Heart left ventricle (tissue), 16 donors: ENCODE data around the gene FSTL4. TPM values are rescaled to one million over a fixed set of nuclear protein-coding genes. Genes with fewer than 3 reads are reported as not detected.

Experiments
- ATAC-seq, 4 donors: fragments of 200-7000 bp; cut with Tn5 transposase; one replicate each; pipeline ENCODE4 v1.9.1; 2020 to 2022; ENCODE audit warnings: moderate library complexity in 4 of 4, mild to moderate bottlenecking in 3 of 4, moderate number of reproducible peaks in 1 of 4
- DNase-seq, 5 donors: peaks; one replicate each; pipeline ENCODE4 v3.0.0-alpha.2; 2020
- H3K27ac ChIP-seq, 12 donors: fragments of 200-600 bp; sonication (generic) in 4 of 12; one replicate each; pipeline versions ENCODE4 v1.5.0 to v1.8.0; 2016 to 2022; ENCODE audit warnings: mild to moderate bottlenecking in 2 of 12
- H3K27me3 ChIP-seq, 9 donors: fragments of 200-600 bp; sonication (generic) in 2 of 9; one replicate each; pipeline versions ENCODE4 v1.5.1 to v1.8.0; 2016 to 2022; ENCODE audit warnings: mild to moderate bottlenecking in 3 of 9
- H3K36me3 ChIP-seq, 9 donors: fragments of 200-600 bp; sonication (generic) in 2 of 9; one replicate each; pipeline versions ENCODE4 v1.5.0 to v1.8.0; 2018 to 2022; ENCODE audit warnings: mild to moderate bottlenecking in 2 of 9
- H3K4me1 ChIP-seq, 12 donors: fragments of 200-600 bp; sonication (generic) in 4 of 12; one replicate each; pipeline versions ENCODE4 v1.5.0 to v1.8.0; 2016 to 2022; ENCODE audit warnings: mild to moderate bottlenecking in 3 of 12
- H3K4me3 ChIP-seq, 12 donors: fragments of 200-600 bp; sonication (generic) in 4 of 12; one replicate each; pipeline versions ENCODE4 v1.5.0 to v1.8.0; 2017 to 2022; ENCODE audit warnings: mild to moderate bottlenecking in 9 of 12, moderate library complexity in 4 of 12
- H3K9me3 ChIP-seq, 12 donors: fragments of 200-600 bp; sonication (generic) in 4 of 12; one replicate each; pipeline versions ENCODE4 v1.5.0 to v1.8.0; 2016 to 2022; ENCODE audit warnings: mild to moderate bottlenecking in 1 of 12
- POLR2A ChIP-seq, 2 donors: fragments of 450-650 bp; IDR thresholded peaks; one replicate each; pipeline ENCODE4 v1.6.1; 2017; ENCODE audit warnings: antibody characterized with exemption in 2 of 2, mild to moderate bottlenecking in 2 of 2, moderate library complexity in 2 of 2
- WGBS, 4 donors: extraction: QIAGEN DNeasy Blood & Tissue Kit in 2 of 4; methylation state at CpG; one replicate each; pipeline versions ENCODE4 v1.1.5 to v1.1.7; 2013 to 2018; 5-methylcytosine and 5-hydroxymethylcytosine counted together
- intact Hi-C, 10 donors: fragments of 100-400 bp; cut with DNase I; formaldehyde crosslinking; loops; one replicate each; pipeline versions ENCODE4 v1.11.1 to v1.14.2; 2022
- polyA plus RNA-seq, 2 donors: library from polyadenylated mRNA; stranded (reverse); fragments of 200-250 nt; gene quantifications; one replicate each; pipeline ENCODE4 v1.2.3, GENCODE V29; 2013
- total RNA-seq, 9 donors: library from RNA; depleted of rRNA in 2 of 9; stranded (reverse); fragments of >200 nt in 2 of 9; fragmentation: NEBNext Ultra II Directional in 3 of 9; extraction: Animal tissue kit (Norgen Biotek cat#: 25700) in 3 of 9; gene quantifications; one replicate each; pipeline versions ENCODE4 v1.1.0 to v1.2.4, GENCODE V29; 2016 to 2023
- TF ChIP-seq, protein P1 (sequence below), 12 donors: fragments of 200-600 bp; sonication (generic) in 4 of 12; IDR thresholded peaks; one replicate each; pipeline versions ENCODE4 v1.5.0 to v1.8.0; 2018 to 2022; ENCODE audit warnings: antibody characterized with exemption in 12 of 12, mild to moderate bottlenecking in 5 of 12
- donor health status: ischemic (EF 13 %, LVEDD 7.1; RV severe dilation, severe dysfunction).
- donor health status: healthy with polysubstance abuse.
- donor health status: DM: no; HTN: yes; CAD: no.
- donor health status: DM: no; HTN: no; CAD: no.
- donor health status: ischemic (EF 25% LVEDD 6.9; RV normal size, moderate dysfunction).
- donor health status: ischemic (EF 25% LVEDD 5.7; RV mildly dilated, moderate dysfunction).
- donor health status: healthy.
- donor health status: DM: yes; HTN: yes; CAD: no.
- donor health status: ischemic (EF 35%, LVEDD 5.7; RV mildly dilated, moderate dysfunction).
- donor health status: nonischemic (EF 11% LVEDD 7.7; RV severe dilation, severe dysfunction).
- donor health status: DM: yes; HTN: yes; CAD: no.
- donor health status: PGD.
- donor health status: ischemic (EF 29% LVEDD 5.4; RV normal size, mild dysfunction).
- donor health status: nonischemic (EF 23%, LVEDD 6.1; RV moderate dilation, normal function).

The FSTL4 gene
- total and polyA plus RNA-seq, 11 donors = 0.01 to 0.39 (median 0.17) TPM; not detected in 6

DNA sequence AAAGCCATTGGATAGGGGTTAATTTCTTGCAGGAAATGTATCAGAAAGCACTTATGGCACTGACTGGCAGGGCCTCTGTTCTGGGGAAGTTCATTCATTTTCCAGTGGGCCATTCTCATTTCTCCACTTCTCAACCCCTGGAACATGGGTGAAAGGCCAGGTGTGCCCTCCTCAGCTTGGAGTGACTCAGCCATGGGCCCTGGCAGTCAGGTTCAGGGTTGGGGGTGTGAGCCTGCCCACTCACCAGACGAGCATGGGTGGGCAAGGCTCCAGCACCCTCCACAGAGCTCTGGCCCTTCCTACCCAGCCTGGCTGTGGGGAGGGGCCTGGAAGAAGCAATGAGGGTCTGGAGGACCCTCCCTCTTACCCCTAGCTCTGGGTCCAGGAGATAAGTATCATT is 386.2 kb downstream of the FSTL4 start:
- peaks cover 0 to 6% (median 0%) of the 10 kb centered on the region in 12 donors for H3K4me1 ChIP-seq
- TF ChIP-seq POLR2A (IDR thresholded peaks at IDR 0.05) = no peak
- TF ChIP-seq, protein P1, sequence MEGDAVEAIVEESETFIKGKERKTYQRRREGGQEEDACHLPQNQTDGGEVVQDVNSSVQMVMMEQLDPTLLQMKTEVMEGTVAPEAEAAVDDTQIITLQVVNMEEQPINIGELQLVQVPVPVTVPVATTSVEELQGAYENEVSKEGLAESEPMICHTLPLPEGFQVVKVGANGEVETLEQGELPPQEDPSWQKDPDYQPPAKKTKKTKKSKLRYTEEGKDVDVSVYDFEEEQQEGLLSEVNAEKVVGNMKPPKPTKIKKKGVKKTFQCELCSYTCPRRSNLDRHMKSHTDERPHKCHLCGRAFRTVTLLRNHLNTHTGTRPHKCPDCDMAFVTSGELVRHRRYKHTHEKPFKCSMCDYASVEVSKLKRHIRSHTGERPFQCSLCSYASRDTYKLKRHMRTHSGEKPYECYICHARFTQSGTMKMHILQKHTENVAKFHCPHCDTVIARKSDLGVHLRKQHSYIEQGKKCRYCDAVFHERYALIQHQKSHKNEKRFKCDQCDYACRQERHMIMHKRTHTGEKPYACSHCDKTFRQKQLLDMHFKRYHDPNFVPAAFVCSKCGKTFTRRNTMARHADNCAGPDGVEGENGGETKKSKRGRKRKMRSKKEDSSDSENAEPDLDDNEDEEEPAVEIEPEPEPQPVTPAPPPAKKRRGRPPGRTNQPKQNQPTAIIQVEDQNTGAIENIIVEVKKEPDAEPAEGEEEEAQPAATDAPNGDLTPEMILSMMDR (IDR thresholded peaks at IDR 0.05) = no peak
- H3K4me3 ChIP-seq = no peak overlapping the region
- ATAC-seq (no peak), DNase-seq (no peak)
- no peaks in the 10 kb centered on the region for H3K36me3 ChIP-seq
- H3K27ac ChIP-seq = no peak overlapping the region
- intact Hi-C loops = no loop called here
- no peaks in the 10 kb centered on the region for H3K27me3 ChIP-seq
- H3K9me3 ChIP-seq = no peaks in the 10 kb centered on the region
- 64 to 83% (median 79%) methylated on average over 1 of the region's 1 CpG for WGBS, 4 donors

DNA sequence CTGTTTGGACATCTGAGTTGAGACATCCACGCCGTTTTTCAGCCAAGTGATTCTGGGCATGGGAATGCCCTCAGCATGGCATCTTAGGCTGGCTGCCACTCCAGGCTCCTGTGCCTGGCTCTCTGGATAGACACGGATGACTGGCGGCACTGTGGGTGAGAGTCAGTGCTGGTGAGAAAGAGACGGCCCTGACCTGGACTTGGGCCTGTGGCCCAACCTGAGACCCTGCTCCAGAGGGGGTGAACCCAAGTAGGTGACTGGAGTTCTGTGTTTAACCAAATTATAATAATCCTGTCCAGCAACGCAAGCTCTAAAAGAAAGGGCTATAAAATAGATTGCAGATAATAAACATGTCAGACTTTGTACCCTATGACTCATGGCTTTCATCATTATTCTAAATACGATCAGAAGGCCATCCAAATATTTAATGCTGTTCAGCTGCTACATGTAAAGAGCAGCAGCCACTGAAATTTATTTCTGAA is 386.6 kb downstream of the FSTL4 start:
- Histone ChIP-seq H3K9me3 (no peaks in the 10 kb centered on the region), H3K4me1 (peaks cover 0 to 6% (median 0%) of the 10 kb centered on the region in 12 donors), H3K27me3 (no peaks in the 10 kb centered on the region), H3K36me3 (no peaks in the 10 kb centered on the region), H3K27ac (peak overlapping the region in 1 of 12 donors; percentile 36), H3K4me3 (no peak overlapping the region)
- WGBS, 4 donors = 83 to 93% (median 87%) methylated on average over 7 of the region's 7 CpGs
- intact Hi-C loops = no loop called here
- ATAC-seq = no peak
- no peak for DNase-seq
- TF ChIP-seq, protein P1 (IDR thresholded peaks at IDR 0.05) = no peak
- TF ChIP-seq POLR2A (IDR thresholded peaks at IDR 0.05) = no peak

DNA sequence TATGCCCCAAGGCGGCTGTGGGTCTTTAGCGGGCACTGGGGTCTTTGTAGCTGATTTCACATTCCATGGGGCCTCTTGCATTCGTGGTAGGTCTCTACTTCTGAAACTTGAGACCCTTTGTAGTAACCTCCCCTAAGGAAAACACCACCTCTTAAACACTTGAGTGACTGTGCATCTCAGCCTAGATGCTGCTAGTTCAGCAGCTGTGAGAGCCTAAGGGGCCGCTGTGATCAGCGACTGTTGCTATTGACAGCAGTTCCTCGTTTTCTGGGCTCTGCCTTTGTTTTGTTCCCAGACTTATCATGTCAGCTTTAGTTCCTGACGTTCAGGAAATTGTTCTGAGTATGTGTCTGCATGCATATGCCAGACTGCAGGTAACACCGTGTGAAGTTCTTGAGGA is 389.4 kb downstream of the FSTL4 start:
- Histone ChIP-seq H3K27ac (no peak overlapping the region), H3K36me3 (no peaks in the 10 kb centered on the region), H3K27me3 (no peaks in the 10 kb centered on the region), H3K9me3 (no peaks in the 10 kb centered on the region), H3K4me1 (no peaks in the 10 kb centered on the region), H3K4me3 (no peak overlapping the region)
- ATAC-seq (no peak), DNase-seq (no peak)
- intact Hi-C loops = no loop called here
- 49 to 59% (median 55%) methylated on average over 8 of the region's 8 CpGs for WGBS, 4 donors
- TF ChIP-seq, protein P1 (IDR thresholded peaks at IDR 0.05) = no peak
- TF ChIP-seq POLR2A (IDR thresholded peaks at IDR 0.05) = no peak

DNA sequence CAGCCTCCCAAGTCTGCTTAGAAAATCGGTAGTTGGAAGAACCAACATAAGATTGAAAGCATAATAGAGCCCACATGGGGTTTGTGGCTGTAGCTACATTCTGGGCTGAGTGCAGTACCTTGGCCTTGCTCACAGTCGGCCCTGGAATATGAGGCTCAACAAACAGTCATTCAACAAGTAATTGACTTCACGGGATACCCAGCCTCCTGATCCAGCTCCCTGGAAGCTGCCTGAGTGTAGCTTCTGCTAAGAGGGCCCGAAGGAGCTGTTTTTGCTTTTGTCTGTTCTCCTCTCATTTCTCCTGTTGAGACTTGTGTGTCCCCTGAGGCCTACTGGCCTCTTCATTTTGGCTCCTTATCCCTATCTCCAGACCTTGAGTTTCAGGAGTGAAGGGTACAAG is 389.8 kb downstream of the FSTL4 start:
- Histone ChIP-seq H3K27ac (no peak overlapping the region), H3K36me3 (no peaks in the 10 kb centered on the region), H3K4me3 (no peak overlapping the region), H3K27me3 (no peaks in the 10 kb centered on the region), H3K9me3 (no peaks in the 10 kb centered on the region), H3K4me1 (no peaks in the 10 kb centered on the region)
- 90 to 94% (median 91%) methylated on average over 4 of the region's 4 CpGs for WGBS, 4 donors
- intact Hi-C loops = no loop called here
- DNase-seq = no peak
- no peak for ATAC-seq
- TF ChIP-seq POLR2A (IDR thresholded peaks at IDR 0.05) = no peak
- TF ChIP-seq, protein P1 (IDR thresholded peaks at IDR 0.05) = no peak
